NCI-H146 treated with DMSO at 0.1 percent for 48 hours (cell line): ENCODE results near the gene CCNI.
"Not testable (repeated sequence)": the region's sequence is repeated elsewhere in the genome, so short reads cannot be mapped to it uniquely, and the experiment has no call there.

Experiments
- DNase-seq: peaks from one replicate; lab custom pipeline; 2025; ENCODE audit not compliant: unreplicated experiment; lab: John Stamatoyannopoulos, UW

Gene CCNI

GRCh38 chr4:77040854-77041725, 34.7 kb downstream of the CCNI start:
- DNase-seq = no peak

- DNase-seq = no peak
Observed at GRCh38 chr4:77040270-77040669, 35.5 kb downstream of the CCNI start.

- DNase-seq = no peak
Observed at GRCh38 chr4:77039796-77040195, 36.0 kb downstream of the CCNI start.

GRCh38 chr4:77037736-77038135, 38.1 kb downstream of the CCNI start:
- no peak for DNase-seq

- DNase-seq = not testable (repeated sequence)
Observed at GRCh38 chr4:77037168-77037567, 38.6 kb downstream of the CCNI start.

- DNase-seq = no peak
Observed at GRCh38 chr4:77036206-77036605, 39.6 kb downstream of the CCNI start.

- no peak for DNase-seq
Observed at GRCh38 chr4:77035153-77035552, 40.6 kb downstream of the CCNI start.

GRCh38 chr4:77031544-77031943, 44.2 kb downstream of the CCNI start:
- DNase-seq = no peak

- DNase-seq = not testable (repeated sequence)
Observed at GRCh38 chr4:77029757-77030156, 46.0 kb downstream of the CCNI start.

GRCh38 chr4:77028246-77028645, 47.5 kb downstream of the CCNI start:
- DNase-seq = no peak

GRCh38 chr4:77026322-77026704, 49.5 kb downstream of the CCNI start:
- no peak for DNase-seq

- no peak for DNase-seq
Observed at GRCh38 chr4:77025643-77026321, 50.0 kb downstream of the CCNI start.

- DNase-seq = no peak
Observed at GRCh38 chr4:77023920-77024319, 51.9 kb downstream of the CCNI start.

GRCh38 chr4:77022560-77023179, 53.1 kb downstream of the CCNI start:
- DNase-seq = peak; percentile 34

- no peak for DNase-seq
Observed at GRCh38 chr4:77021614-77022089, 54.1 kb downstream of the CCNI start.

GRCh38 chr4:77020017-77020416, 55.8 kb downstream of the CCNI start:
- DNase-seq = no peak

- DNase-seq = peak; percentile 18
Observed at GRCh38 chr4:77015390-77015789, 60.4 kb downstream of the CCNI start.

- DNase-seq = no peak
Observed at GRCh38 chr4:77014256-77014655, 61.5 kb downstream of the CCNI start.

GRCh38 chr4:77012726-77013125, 63.1 kb downstream of the CCNI start:
- no peak for DNase-seq

- no peak for DNase-seq
Observed at GRCh38 chr4:77010841-77011354, 64.9 kb downstream of the CCNI start.

GRCh38 chr4:77009511-77010115, 66.2 kb downstream of the CCNI start:
- no peak for DNase-seq
